ENCODE results near the gene HDAC8. TPM values are rescaled to one million over a fixed set of nuclear protein-coding genes. Genes with fewer than 3 reads are reported as not detected.

HDAC8 gene
- total and polyA plus RNA-seq, 4 experiments from 2014 or later: 15.2 to 23.0 (median 17.0) TPM

GRCh38 chrX:72393836-72394517, 178.7 kb downstream of the HDAC8 start:
- no peak for DNase-seq
- Mint-ChIP-seq H3K4me3 (no peak overlapping the region), H3K27ac (no peak overlapping the region), H3K4me1 (no peaks in the 10 kb centered on the region), H3K27me3 (no peaks in the 10 kb centered on the region), H3K36me3 (peaks cover 0 to 3% of the 10 kb centered on the region in 2 donors), H3K9me3 (no peaks in the 10 kb centered on the region)
- Histone ChIP-seq H3K27me3 (ENCODE audit: insufficient read depth, low read length) (no peaks in the 10 kb centered on the region), H3K4me3 (ENCODE audit: low read length in 2 of 2) (no peak overlapping the region), H3K9me3 (ENCODE audit: control insufficient read depth in 1 of 2, low read length in 2 of 2) (no peaks in the 10 kb centered on the region), H3K27ac (ENCODE audit: low read depth, low read length) (no peak overlapping the region), H3K4me1 (ENCODE audit: insufficient read depth, low read length) (no peaks in the 10 kb centered on the region), H3K36me3 (ENCODE audit: insufficient read depth, low read length) (no peaks in the 10 kb centered on the region)
- CTCF ChIA-PET (ENCODE audit: partially characterized antibody): no interaction called here
- POLR2A ChIA-PET (ENCODE audit: partially characterized antibody): no interaction called here
- intact Hi-C loops (cut with micrococcal nuclease): no loop called here

GRCh38 chrX:72392816-72393800, 179.5 kb downstream of the HDAC8 start:
- Histone ChIP-seq H3K9me3 (ENCODE audit: control insufficient read depth in 1 of 2, low read length in 2 of 2) (no peaks in the 10 kb centered on the region), H3K27me3 (ENCODE audit: insufficient read depth, low read length) (no peaks in the 10 kb centered on the region), H3K36me3 (ENCODE audit: insufficient read depth, low read length) (no peaks in the 10 kb centered on the region), H3K27ac (ENCODE audit: low read depth, low read length) (no peak overlapping the region), H3K4me1 (ENCODE audit: insufficient read depth, low read length) (no peaks in the 10 kb centered on the region), H3K4me3 (ENCODE audit: low read length in 2 of 2) (no peak overlapping the region)
- Mint-ChIP-seq H3K27me3 (no peaks in the 10 kb centered on the region), H3K9me3 (no peaks in the 10 kb centered on the region), H3K4me1 (no peaks in the 10 kb centered on the region), H3K36me3 (peaks cover 0 to 3% of the 10 kb centered on the region in 2 donors), H3K27ac (no peak overlapping the region), H3K4me3 (no peak overlapping the region)
- no peak for DNase-seq
- CTCF ChIA-PET (ENCODE audit: partially characterized antibody): no interaction called here
- POLR2A ChIA-PET (ENCODE audit: partially characterized antibody): no interaction called here
- intact Hi-C loops (cut with micrococcal nuclease): no loop called here

- Mint-ChIP-seq H3K4me3 (no peak overlapping the region), H3K36me3 (no peaks in the 10 kb centered on the region), H3K9me3 (no peaks in the 10 kb centered on the region), H3K4me1 (no peaks in the 10 kb centered on the region), H3K27me3 (no peaks in the 10 kb centered on the region), H3K27ac (no peak overlapping the region)
- ChIA-PET CTCF (ENCODE audit: partially characterized antibody) (no interaction called here), POLR2A (ENCODE audit: partially characterized antibody) (no interaction called here)
- Histone ChIP-seq H3K27me3 (ENCODE audit: insufficient read depth, low read length) (no peaks in the 10 kb centered on the region), H3K36me3 (ENCODE audit: insufficient read depth, low read length) (no peaks in the 10 kb centered on the region), H3K9me3 (ENCODE audit: control insufficient read depth in 1 of 2, low read length in 2 of 2) (no peaks in the 10 kb centered on the region), H3K4me3 (ENCODE audit: low read length in 2 of 2) (no peak overlapping the region), H3K27ac (ENCODE audit: low read depth, low read length) (no peak overlapping the region), H3K4me1 (ENCODE audit: insufficient read depth, low read length) (no peaks in the 10 kb centered on the region)
- DNase-seq: no peak
- intact Hi-C loops (cut with micrococcal nuclease): no loop called here
These were observed 180.6 kb downstream of the HDAC8 start for GRCh38 chrX:72392042-72392441.

GRCh38 chrX:72387247-72387646, 185.4 kb downstream of the HDAC8 start:
- ChIA-PET POLR2A (ENCODE audit: partially characterized antibody) (no interaction called here), CTCF (ENCODE audit: partially characterized antibody) (no interaction called here)
- Mint-ChIP-seq H3K4me1 (no peaks in the 10 kb centered on the region), H3K36me3 (no peaks in the 10 kb centered on the region), H3K27ac (no peak overlapping the region), H3K4me3 (no peak overlapping the region), H3K9me3 (no peaks in the 10 kb centered on the region), H3K27me3 (no peaks in the 10 kb centered on the region)
- DNase-seq: no peak
- intact Hi-C loops (cut with micrococcal nuclease): no loop called here
- Histone ChIP-seq H3K27me3 (ENCODE audit: insufficient read depth, low read length) (no peaks in the 10 kb centered on the region), H3K4me1 (ENCODE audit: insufficient read depth, low read length) (no peaks in the 10 kb centered on the region), H3K4me3 (ENCODE audit: low read length in 2 of 2) (no peak overlapping the region), H3K9me3 (ENCODE audit: control insufficient read depth in 1 of 2, low read length in 2 of 2) (no peaks in the 10 kb centered on the region), H3K36me3 (ENCODE audit: insufficient read depth, low read length) (no peaks in the 10 kb centered on the region), H3K27ac (ENCODE audit: low read depth, low read length) (no peak overlapping the region)

GRCh38 chrX:72382202-72382595, 190.4 kb downstream of the HDAC8 start:
- H3K9me3 ChIP-seq (ENCODE audit: control insufficient read depth in 1 of 2, low read length in 2 of 2): no peaks in the 10 kb centered on the region
- H3K27me3 ChIP-seq (ENCODE audit: insufficient read depth, low read length): no peaks in the 10 kb centered on the region
- no peak overlapping the region for H3K4me3 ChIP-seq (ENCODE audit: low read length in 2 of 2)
- intact Hi-C loops (cut with micrococcal nuclease): no loop called here
- H3K4me1 ChIP-seq (ENCODE audit: insufficient read depth, low read length): no peaks in the 10 kb centered on the region
- H3K36me3 ChIP-seq (ENCODE audit: insufficient read depth, low read length): no peaks in the 10 kb centered on the region
- Mint-ChIP-seq H3K36me3 (no peaks in the 10 kb centered on the region), H3K4me3 (no peak overlapping the region), H3K9me3 (no peaks in the 10 kb centered on the region), H3K4me1 (no peaks in the 10 kb centered on the region), H3K27me3 (no peaks in the 10 kb centered on the region), H3K27ac (no peak overlapping the region)
- no peak overlapping the region for H3K27ac ChIP-seq (ENCODE audit: low read depth, low read length)
- DNase-seq: no peak
- ChIA-PET POLR2A (ENCODE audit: partially characterized antibody) (no interaction called here), CTCF (ENCODE audit: partially characterized antibody) (no interaction called here)

GRCh38 chrX:72381439-72382201, 191.0 kb downstream of the HDAC8 start:
- H3K27me3 ChIP-seq (ENCODE audit: insufficient read depth, low read length): no peaks in the 10 kb centered on the region
- Mint-ChIP-seq H3K4me1 (no peaks in the 10 kb centered on the region), H3K4me3 (no peak overlapping the region), H3K36me3 (no peaks in the 10 kb centered on the region), H3K27me3 (no peaks in the 10 kb centered on the region), H3K27ac (no peak overlapping the region), H3K9me3 (no peaks in the 10 kb centered on the region)
- no peaks in the 10 kb centered on the region for H3K36me3 ChIP-seq (ENCODE audit: insufficient read depth, low read length)
- POLR2A ChIA-PET (ENCODE audit: partially characterized antibody): no interaction called here
- CTCF ChIA-PET (ENCODE audit: partially characterized antibody): no interaction called here
- no peak for DNase-seq
- no peaks in the 10 kb centered on the region for H3K4me1 ChIP-seq (ENCODE audit: insufficient read depth, low read length)
- H3K9me3 ChIP-seq (ENCODE audit: control insufficient read depth in 1 of 2, low read length in 2 of 2): no peaks in the 10 kb centered on the region
- no peak overlapping the region for H3K4me3 ChIP-seq (ENCODE audit: low read length in 2 of 2)
- no peak overlapping the region for H3K27ac ChIP-seq (ENCODE audit: low read depth, low read length)
- intact Hi-C loops (cut with micrococcal nuclease): no loop called here

- no peaks in the 10 kb centered on the region for H3K27me3 ChIP-seq (ENCODE audit: insufficient read depth, low read length)
- no peak for DNase-seq
- Mint-ChIP-seq H3K27ac (no peak overlapping the region), H3K4me3 (no peak overlapping the region), H3K4me1 (no peaks in the 10 kb centered on the region), H3K27me3 (no peaks in the 10 kb centered on the region), H3K36me3 (no peaks in the 10 kb centered on the region), H3K9me3 (no peaks in the 10 kb centered on the region)
- intact Hi-C loops (cut with micrococcal nuclease): no loop called here
- H3K36me3 ChIP-seq (ENCODE audit: insufficient read depth, low read length): no peaks in the 10 kb centered on the region
- ChIA-PET POLR2A (ENCODE audit: partially characterized antibody) (no interaction called here), CTCF (ENCODE audit: partially characterized antibody) (no interaction called here)
- H3K4me1 ChIP-seq (ENCODE audit: insufficient read depth, low read length): no peaks in the 10 kb centered on the region
- no peaks in the 10 kb centered on the region for H3K9me3 ChIP-seq (ENCODE audit: control insufficient read depth in 1 of 2, low read length in 2 of 2)
- H3K4me3 ChIP-seq (ENCODE audit: low read length in 2 of 2): no peak overlapping the region
- H3K27ac ChIP-seq (ENCODE audit: low read depth, low read length): no peak overlapping the region
These were observed 196.5 kb downstream of the HDAC8 start for GRCh38 chrX:72376124-72376523.

Data from CD4-positive, alpha-beta memory T cell (primary cell).